ENCODE results near the gene NCKAP5L.

GRCh38 chr12:49809906-49810389, 18.3 kb downstream of the NCKAP5L start:
- TF ChIP-seq, protein P1, sequence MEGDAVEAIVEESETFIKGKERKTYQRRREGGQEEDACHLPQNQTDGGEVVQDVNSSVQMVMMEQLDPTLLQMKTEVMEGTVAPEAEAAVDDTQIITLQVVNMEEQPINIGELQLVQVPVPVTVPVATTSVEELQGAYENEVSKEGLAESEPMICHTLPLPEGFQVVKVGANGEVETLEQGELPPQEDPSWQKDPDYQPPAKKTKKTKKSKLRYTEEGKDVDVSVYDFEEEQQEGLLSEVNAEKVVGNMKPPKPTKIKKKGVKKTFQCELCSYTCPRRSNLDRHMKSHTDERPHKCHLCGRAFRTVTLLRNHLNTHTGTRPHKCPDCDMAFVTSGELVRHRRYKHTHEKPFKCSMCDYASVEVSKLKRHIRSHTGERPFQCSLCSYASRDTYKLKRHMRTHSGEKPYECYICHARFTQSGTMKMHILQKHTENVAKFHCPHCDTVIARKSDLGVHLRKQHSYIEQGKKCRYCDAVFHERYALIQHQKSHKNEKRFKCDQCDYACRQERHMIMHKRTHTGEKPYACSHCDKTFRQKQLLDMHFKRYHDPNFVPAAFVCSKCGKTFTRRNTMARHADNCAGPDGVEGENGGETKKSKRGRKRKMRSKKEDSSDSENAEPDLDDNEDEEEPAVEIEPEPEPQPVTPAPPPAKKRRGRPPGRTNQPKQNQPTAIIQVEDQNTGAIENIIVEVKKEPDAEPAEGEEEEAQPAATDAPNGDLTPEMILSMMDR (IDR thresholded peaks at IDR 0.05) = no peak
- TF ChIP-seq POLR2A (IDR thresholded peaks at IDR 0.05) = no peak

Data from ovary (tissue), 3 donors.